Calu3 (cell line): Measurements from ENCODE around the gene DPYD. TPM values are rescaled to one million over a fixed set of nuclear protein-coding genes. Genes with fewer than 3 reads are reported as not detected.

Experiments
- BruUV-seq: library from RNA; stranded (reverse); fragments of 400-500 nt; replicated peaks from 2 replicates; lab custom pipeline; 2021; lab: Mats Ljungman, UMichigan
- CTCF ChIA-PET: fragments of 300-600 bp; sonication (Branson Sonifier 250); formaldehyde crosslinking; loops from one replicate; lab custom pipeline; 2022; ENCODE audit warnings: antibody characterized with exemption; lab: Charles Lee
- DNase-seq: peaks from one replicate; pipeline ENCODE4 v3.0.0; 2022
- H3K27ac Mint-ChIP-seq: one replicate; pipeline ENCODE4 v1.8.0; 2022; ENCODE audit warnings: mixed read lengths; ENCODE audit not compliant: unreplicated experiment
- H3K27me3 Mint-ChIP-seq: one replicate; pipeline ENCODE4 v1.8.0; 2022; ENCODE audit warnings: mixed read lengths; ENCODE audit not compliant: unreplicated experiment
- H3K36me3 Mint-ChIP-seq: one replicate; pipeline ENCODE4 v1.8.0; 2022; ENCODE audit warnings: mild to moderate bottlenecking, moderate library complexity, mixed read lengths; ENCODE audit not compliant: insufficient read depth, unreplicated experiment
- H3K4me1 Mint-ChIP-seq: one replicate; pipeline ENCODE4 v1.8.0; 2022; ENCODE audit warnings: mild to moderate bottlenecking, low read depth, mixed read lengths; ENCODE audit not compliant: unreplicated experiment
- H3K4me3 Mint-ChIP-seq: one replicate; pipeline ENCODE4 v1.8.0; 2022; ENCODE audit warnings: mild to moderate bottlenecking, low read depth, moderate library complexity, mixed read lengths; ENCODE audit not compliant: unreplicated experiment
- H3K9me3 Mint-ChIP-seq: one replicate; pipeline ENCODE4 v1.8.0; 2022; ENCODE audit warnings: low read depth, mixed read lengths; ENCODE audit not compliant: unreplicated experiment
- CTCF ChIP-seq: fragments of 200-600 bp; IDR thresholded peaks from one replicate; pipeline ENCODE4 v1.8.0; 2022; ENCODE audit warnings: antibody characterized with exemption; ENCODE audit not compliant: unreplicated experiment
- intact Hi-C: fragments of 100-400 bp; cut with micrococcal nuclease; formaldehyde crosslinking; loops from one replicate; pipeline ENCODE4 v1.10.0; 2022; ENCODE audit not compliant: unreplicated experiment
- total RNA-seq: library from RNA; stranded (reverse); gene quantifications from 2 replicates; pipeline ENCODE4 v1.2.3, GENCODE V29; 2022

The DPYD gene
- total RNA-seq, 1 experiment from 2014 or later, result 15.6 TPM

GRCh38 chr1:97092824-97093223 is 828.0 kb downstream of the DPYD start:
- intact Hi-C loops, result no loop called here
- TF ChIP-seq CTCF, result no peak
- Mint-ChIP-seq H3K36me3 (no peaks in the 10 kb centered on the region), H3K27ac (no peak overlapping the region), H3K9me3 (no peaks in the 10 kb centered on the region), H3K4me1 (no peaks in the 10 kb centered on the region), H3K4me3 (no peak overlapping the region), H3K27me3 (no peaks in the 10 kb centered on the region)
- BruUV-seq, result no TSS peak
- CTCF ChIA-PET, result no interaction called here
- DNase-seq, result no peak

- no TSS peak for BruUV-seq
- Mint-ChIP-seq H3K4me3 (no peak overlapping the region), H3K27me3 (no peaks in the 10 kb centered on the region), H3K4me1 (no peaks in the 10 kb centered on the region), H3K36me3 (no peaks in the 10 kb centered on the region), H3K27ac (no peak overlapping the region), H3K9me3 (no peaks in the 10 kb centered on the region)
- no peak for TF ChIP-seq CTCF
- CTCF ChIA-PET, result no interaction called here
- DNase-seq, result no peak
- intact Hi-C loops, result no loop called here
These were observed 829.2 kb downstream of the DPYD start for GRCh38 chr1:97091679-97092078.

- CTCF ChIA-PET, result no interaction called here
- intact Hi-C loops, result no loop called here
- BruUV-seq, result no TSS peak
- Mint-ChIP-seq H3K27me3 (no peaks in the 10 kb centered on the region), H3K4me3 (no peak overlapping the region), H3K9me3 (no peaks in the 10 kb centered on the region), H3K36me3 (no peaks in the 10 kb centered on the region), H3K27ac (no peak overlapping the region), H3K4me1 (no peaks in the 10 kb centered on the region)
- no peak for DNase-seq
- no peak for TF ChIP-seq CTCF
These were observed 829.6 kb downstream of the DPYD start for GRCh38 chr1:97091263-97091662.

- Mint-ChIP-seq H3K4me1 (no peaks in the 10 kb centered on the region), H3K4me3 (no peak overlapping the region), H3K27me3 (no peaks in the 10 kb centered on the region), H3K36me3 (no peaks in the 10 kb centered on the region), H3K27ac (no peak overlapping the region), H3K9me3 (no peaks in the 10 kb centered on the region)
- TF ChIP-seq CTCF, result no peak
- DNase-seq, result no peak
- intact Hi-C loops, result no loop called here
- BruUV-seq, result no TSS peak
- CTCF ChIA-PET, result no interaction called here
These were observed 830.1 kb downstream of the DPYD start for GRCh38 chr1:97090725-97091124.
